Left lung (tissue), 10 donors: ENCODE data around the gene CAPN13. TPM values are rescaled to one million over a fixed set of nuclear protein-coding genes. Genes with fewer than 3 reads are reported as not detected.

Experiments
- ATAC-seq: fragments of 200-7000 bp; cut with Tn5 transposase; one replicate; pipeline ENCODE4 v1.9.1; 2020; ENCODE audit warnings: moderate library complexity
- DNase-seq, 4 donors: peaks; one replicate each; pipeline ENCODE4 v3.0.0-alpha.2; 2013 to 2020
- H3K27ac ChIP-seq, 2 donors: fragments of 200-600 bp; sonication (generic) in 1 of 2; one replicate each; pipeline versions ENCODE4 v1.5.0 to v1.8.0; 2020 to 2021
- H3K27me3 ChIP-seq, 2 donors: fragments of 200-600 bp; sonication (generic) in 1 of 2; one replicate each; pipeline versions ENCODE4 v1.5.0 to v1.8.0; 2020 to 2021
- H3K36me3 ChIP-seq, 2 donors: fragments of 200-600 bp; sonication (generic) in 1 of 2; one replicate each; pipeline versions ENCODE4 v1.5.0 to v1.8.0; 2020 to 2021
- H3K4me1 ChIP-seq, 2 donors: fragments of 200-600 bp; one replicate each; pipeline ENCODE4 v1.8.0; 2021
- H3K4me3 ChIP-seq, 2 donors: fragments of 200-600 bp; sonication (generic) in 1 of 2; one replicate each; pipeline versions ENCODE4 v1.5.0 to v1.8.0; 2020 to 2021; ENCODE audit warnings: mild to moderate bottlenecking in 1 of 2
- H3K9me3 ChIP-seq, 2 donors: fragments of 200-600 bp; sonication (generic) in 1 of 2; one replicate each; pipeline versions ENCODE4 v1.5.0 to v1.8.0; 2020 to 2021
- CTCF ChIP-seq, 2 donors: fragments of 200-600 bp; sonication (generic) in 1 of 2; IDR thresholded peaks; one replicate each; pipeline versions ENCODE4 v1.5.0 to v1.8.0; 2021; ENCODE audit warnings: antibody characterized with exemption in 2 of 2
- intact Hi-C, 2 donors: fragments of 100-400 bp; cut with DNase I; formaldehyde crosslinking; loops; one replicate each; pipeline versions ENCODE4 v1.11.2 to v1.14.2; 2022
- polyA plus RNA-seq, 6 donors: library from polyadenylated mRNA; unstranded; fragments of 120-200 nt; gene quantifications; one replicate each; pipeline ENCODE4 v1.2.1, GENCODE V29; 2013; ENCODE audit not compliant: insufficient read length in 6 of 6
- total RNA-seq, 2 donors: library from RNA; stranded (reverse); fragmentation: NEBNext Ultra II Directional; extraction: Animal tissue kit (Norgen Biotek cat#: 25700); gene quantifications; one replicate each; pipeline ENCODE4 v1.2.1, GENCODE V29; 2021
- donor health status: DM: no; HTN: yes; CAD: no.
- donor health status: DM: no; HTN: no; CAD: no.

The CAPN13 gene
- total and polyA plus RNA-seq, 8 donors = 1.1 to 14.9 (median 1.5) TPM

DNA sequence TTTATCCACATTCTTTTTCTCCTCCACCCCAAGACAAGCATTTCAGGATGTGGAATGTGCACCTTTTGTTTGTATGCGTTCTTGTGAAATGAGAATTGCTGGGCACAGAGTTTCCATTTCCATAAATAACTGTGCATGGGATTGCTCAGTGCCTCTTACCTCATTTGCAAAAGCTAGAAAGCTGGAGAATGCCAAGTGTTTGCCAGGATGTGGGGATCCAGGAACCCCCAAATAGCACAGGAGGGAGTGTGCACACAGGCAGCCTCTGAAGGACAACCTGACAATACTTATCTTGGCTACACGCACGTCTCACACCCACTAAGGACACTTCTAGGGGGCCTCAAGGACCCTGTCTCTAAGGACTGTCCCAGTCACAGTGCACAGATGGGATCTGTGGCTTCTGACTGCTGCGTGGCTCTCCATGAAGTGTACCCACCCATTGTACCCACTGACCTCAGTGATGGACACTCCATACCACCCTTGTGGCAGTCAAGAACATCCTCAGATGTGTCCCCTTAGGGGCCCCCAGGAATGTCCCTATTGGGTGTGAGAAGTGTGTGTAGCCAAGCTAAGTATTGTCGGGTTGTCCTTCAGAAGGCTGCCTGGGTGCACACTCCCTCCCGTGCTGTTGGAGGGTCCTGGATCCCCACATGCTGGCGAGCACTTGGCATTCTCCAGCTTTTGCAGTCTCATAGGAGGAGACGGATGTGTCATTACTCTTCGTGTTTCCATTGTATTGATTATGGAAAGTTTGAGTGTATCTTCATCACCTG is 38.4 kb downstream of the CAPN13 start:
- H3K36me3 ChIP-seq = no peaks in the 10 kb centered on the region
- H3K9me3 ChIP-seq = no peaks in the 10 kb centered on the region
- H3K4me3 ChIP-seq = no peak overlapping the region
- H3K27me3 ChIP-seq = no peaks in the 10 kb centered on the region
- DNase-seq (no peak), ATAC-seq (peak; percentile 52)
- H3K4me1 ChIP-seq = no peaks in the 10 kb centered on the region
- H3K27ac ChIP-seq = no peak overlapping the region
- intact Hi-C loops = no loop called here
- TF ChIP-seq CTCF (IDR thresholded peaks at IDR 0.05) = no peak

DNA sequence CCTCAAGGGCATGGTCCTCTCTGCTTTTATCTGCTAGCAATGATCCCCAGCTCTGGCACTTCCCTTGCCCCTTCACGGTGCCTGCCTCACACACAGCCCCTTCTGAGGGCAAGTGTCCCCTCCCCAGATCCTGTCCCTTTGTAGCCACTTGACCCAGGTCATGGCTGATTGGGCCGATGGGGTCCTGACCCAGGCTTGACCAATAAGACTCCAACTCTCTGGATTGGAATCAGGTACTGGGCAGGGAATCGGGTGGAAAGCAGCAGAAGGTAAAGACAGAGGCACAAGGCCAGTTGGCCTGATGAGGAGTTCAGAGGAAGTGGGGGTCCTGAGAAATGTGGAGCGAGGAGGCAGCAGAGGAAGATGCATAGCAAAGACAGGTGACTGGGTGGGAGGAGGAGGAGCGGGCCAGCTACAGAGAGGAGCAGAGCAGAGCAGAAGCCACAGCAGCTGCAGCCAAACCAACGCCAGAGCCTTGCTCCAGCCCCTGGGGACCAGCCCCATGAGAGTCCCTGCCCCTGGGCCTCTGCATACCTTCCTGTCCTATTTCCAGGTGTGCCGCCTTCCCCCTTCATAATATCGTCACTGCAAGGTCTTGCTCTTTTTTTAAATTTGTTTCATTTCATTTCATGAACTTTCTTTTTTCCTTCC is 39.1 kb downstream of the CAPN13 start:
- no peaks in the 10 kb centered on the region for H3K36me3 ChIP-seq
- ATAC-seq (no peak), DNase-seq (no peak)
- no peak overlapping the region for H3K4me3 ChIP-seq
- TF ChIP-seq CTCF (IDR thresholded peaks at IDR 0.05) = no peak
- H3K27me3 ChIP-seq = no peaks in the 10 kb centered on the region
- no peaks in the 10 kb centered on the region for H3K9me3 ChIP-seq
- no peak overlapping the region for H3K27ac ChIP-seq
- H3K4me1 ChIP-seq = no peaks in the 10 kb centered on the region
- intact Hi-C loops = no loop called here

- H3K4me3 ChIP-seq = no peak overlapping the region
- no peaks in the 10 kb centered on the region for H3K27me3 ChIP-seq
- H3K4me1 ChIP-seq = no peaks in the 10 kb centered on the region
- DNase-seq (no peak), ATAC-seq (no peak)
- H3K36me3 ChIP-seq = no peaks in the 10 kb centered on the region
- no peaks in the 10 kb centered on the region for H3K9me3 ChIP-seq
- intact Hi-C loops = no loop called here
- H3K27ac ChIP-seq = no peak overlapping the region
- no peak for TF ChIP-seq CTCF (IDR thresholded peaks at IDR 0.05)
These were observed 40.6 kb downstream of the CAPN13 start for GRCh38 chr2:30766666-30767065.

- TF ChIP-seq CTCF (IDR thresholded peaks at IDR 0.05) = no peak
- intact Hi-C loops = no loop called here
- DNase-seq (no peak), ATAC-seq (no peak)
- H3K27me3 ChIP-seq = no peaks in the 10 kb centered on the region
- no peak overlapping the region for H3K4me3 ChIP-seq
- no peaks in the 10 kb centered on the region for H3K4me1 ChIP-seq
- H3K9me3 ChIP-seq = no peaks in the 10 kb centered on the region
- no peak overlapping the region for H3K27ac ChIP-seq
- H3K36me3 ChIP-seq = no peaks in the 10 kb centered on the region
These were observed 41.3 kb downstream of the CAPN13 start for GRCh38 chr2:30765876-30766470.

GRCh38 chr2:30765191-30765590 is 42.1 kb downstream of the CAPN13 start:
- H3K9me3 ChIP-seq = no peaks in the 10 kb centered on the region
- no peak for TF ChIP-seq CTCF (IDR thresholded peaks at IDR 0.05)
- no peaks in the 10 kb centered on the region for H3K36me3 ChIP-seq
- H3K4me3 ChIP-seq = no peak overlapping the region
- no peak for DNase-seq
- intact Hi-C loops = no loop called here
- no peak for ATAC-seq
- H3K4me1 ChIP-seq = no peaks in the 10 kb centered on the region
- no peaks in the 10 kb centered on the region for H3K27me3 ChIP-seq
- no peak overlapping the region for H3K27ac ChIP-seq
